Measurements from ENCODE around the gene GNPNAT1.
A peak's percentile ranks its signal among the peaks of the same experiment; 100 is the strongest.
"Not testable (repeated sequence)": the region's sequence is repeated elsewhere in the genome, so short reads cannot be mapped to it uniquely, and the experiment has no call there.

The GNPNAT1 gene

GRCh38 chr14:52790011-52790755, 1.2 kb downstream of the GNPNAT1 start:
- no peak for DNase-seq (ENCODE audit: low read depth)

- no peak for DNase-seq (ENCODE audit: low read depth)
Measured at GRCh38 chr14:52789118-52789517, 2.3 kb downstream of the GNPNAT1 start.

- DNase-seq (ENCODE audit: low read depth) = no peak
Measured at GRCh38 chr14:52786887-52787286, 4.5 kb downstream of the GNPNAT1 start.

GRCh38 chr14:52783206-52783605, 8.2 kb downstream of the GNPNAT1 start:
- no peak for DNase-seq (ENCODE audit: low read depth)

GRCh38 chr14:52781629-52782028, 9.8 kb downstream of the GNPNAT1 start:
- DNase-seq (ENCODE audit: low read depth) = no peak

GRCh38 chr14:52780893-52781292, 10.5 kb downstream of the GNPNAT1 start:
- DNase-seq (ENCODE audit: low read depth) = no peak

GRCh38 chr14:52778702-52779101, 12.7 kb downstream of the GNPNAT1 start:
- DNase-seq (ENCODE audit: low read depth) = no peak

- DNase-seq (ENCODE audit: low read depth) = no peak
Measured at GRCh38 chr14:52776816-52777215, 14.6 kb downstream of the GNPNAT1 start.

- DNase-seq (ENCODE audit: low read depth) = no peak
Measured at GRCh38 chr14:52769887-52770286, 21.5 kb downstream of the GNPNAT1 start.

GRCh38 chr14:52767058-52767833, 24.2 kb downstream of the GNPNAT1 start:
- no peak for DNase-seq (ENCODE audit: low read depth)

GRCh38 chr14:52762923-52763322, 28.5 kb downstream of the GNPNAT1 start:
- DNase-seq (ENCODE audit: low read depth) = not testable (repeated sequence)

GRCh38 chr14:52759145-52759544, 32.3 kb downstream of the GNPNAT1 start:
- DNase-seq (ENCODE audit: low read depth) = no peak

- DNase-seq (ENCODE audit: low read depth) = no peak
Measured at GRCh38 chr14:52755607-52756316, 35.6 kb downstream of the GNPNAT1 start.

GRCh38 chr14:52748647-52749292, 42.6 kb downstream of the GNPNAT1 start:
- no peak for DNase-seq (ENCODE audit: low read depth)

GRCh38 chr14:52741865-52742264, 49.5 kb downstream of the GNPNAT1 start:
- no peak for DNase-seq (ENCODE audit: low read depth)

GRCh38 chr14:52740751-52741150, 50.7 kb downstream of the GNPNAT1 start:
- DNase-seq (ENCODE audit: low read depth) = no peak

- no peak for DNase-seq (ENCODE audit: low read depth)
Measured at GRCh38 chr14:52738409-52738808, 53.0 kb downstream of the GNPNAT1 start.

GRCh38 chr14:52735921-52736489, 55.4 kb downstream of the GNPNAT1 start:
- no peak for DNase-seq (ENCODE audit: low read depth)

GRCh38 chr14:52733824-52734223, 57.6 kb downstream of the GNPNAT1 start:
- DNase-seq (ENCODE audit: low read depth) = no peak

- DNase-seq (ENCODE audit: low read depth) = peak; percentile 8
Measured at GRCh38 chr14:52730709-52731111, 60.7 kb downstream of the GNPNAT1 start.

GRCh38 chr14:52729925-52730708, 61.3 kb downstream of the GNPNAT1 start, which contains the start of gene STYX:
STYX (plus strand) TSS chr14:52730166; CDS start chr14:52730475, 309 bp downstream.
- DNase-seq (ENCODE audit: low read depth) = peak; percentile 94
